ENCODE measurements around the gene GDI1. TPM values are rescaled to one million over a fixed set of nuclear protein-coding genes. Genes with fewer than 3 reads are reported as not detected.

GDI1 gene
- total RNA-seq, 4 donors from 2014 or later: 64.9 to 115 (median 73.6) TPM

GRCh38 chrX:154428176-154429171, 8.5 kb upstream of the GDI1 start, which contains the start of gene ATP6AP1:
Gene ATP6AP1, plus strand, starts transcription at chrX:154428677. Its CDS starts 16 bp downstream, at chrX:154428693.
- TF ChIP-seq POLR2A (IDR thresholded peaks at IDR 0.05) (no peak), POLR2AphosphoS5 (IDR thresholded peaks at IDR 0.05) (peak in 1 of 3 donors; percentile 73)
- WGBS: 62% methylated on average over 42 of the region's 87 CpGs
- H3K4me1 ChIP-seq: peaks cover 20% of the 10 kb centered on the region
- H3K27me3 ChIP-seq: no peaks in the 10 kb centered on the region
- DNase-seq (ENCODE audit: low spot score in 2 of 2): peak; percentile 94 to 95
- peak within 1 kb of the TSS; percentile 83 for H3K27ac ChIP-seq
- no peaks in the 10 kb centered on the region for H3K9me3 ChIP-seq
- peak within 1 kb of the TSS; percentile 69 for H3K4me3 ChIP-seq
- H3K36me3 ChIP-seq: peaks cover 15% of the 10 kb centered on the region

- peak overlapping the region; percentile 69 for H3K4me3 ChIP-seq
Measured at GRCh38 chrX:154429711-154430110, 7.2 kb upstream of the GDI1 start.

DNA sequence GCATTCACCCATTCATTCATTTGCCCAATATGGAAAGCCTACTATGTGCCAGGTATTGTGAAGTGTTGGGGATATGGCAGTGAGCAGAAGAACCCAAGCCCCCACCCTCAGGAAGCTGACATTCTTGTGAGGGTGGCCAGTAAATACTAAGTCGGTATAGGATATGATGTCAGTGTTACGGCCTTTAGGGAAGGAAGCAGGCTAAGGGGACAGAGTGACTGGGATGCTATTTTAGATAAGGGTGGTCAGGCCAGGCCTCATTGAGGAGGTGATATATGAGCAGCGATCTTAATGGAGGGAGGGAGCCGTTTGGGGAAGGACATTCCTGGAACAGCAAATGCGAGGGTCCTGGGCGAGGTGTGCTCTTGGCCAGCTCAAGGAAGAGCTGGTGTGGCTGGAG, 6.5 kb upstream of the GDI1 start:
- no peak overlapping the region for H3K4me3 ChIP-seq
- 77% methylated on average over 6 of the region's 6 CpGs for WGBS
- no peaks in the 10 kb centered on the region for H3K27me3 ChIP-seq
- H3K36me3 ChIP-seq: peaks cover 34% of the 10 kb centered on the region
- H3K4me1 ChIP-seq: peaks cover 20% of the 10 kb centered on the region
- H3K27ac ChIP-seq: no peak overlapping the region
- no peak for DNase-seq (ENCODE audit: low spot score in 2 of 2)
- no peaks in the 10 kb centered on the region for H3K9me3 ChIP-seq
- TF ChIP-seq EP300 (IDR thresholded peaks at IDR 0.05) (no peak), POLR2AphosphoS5 (IDR thresholded peaks at IDR 0.05) (no peak), POLR2A (IDR thresholded peaks at IDR 0.05) (no peak)

More at GRCh38 chrX:154429711-154430110, 7.2 kb upstream of the GDI1 start:
- H3K9me3 ChIP-seq: no peaks in the 10 kb centered on the region
- peaks cover 26% of the 10 kb centered on the region for H3K36me3 ChIP-seq
- peaks cover 20% of the 10 kb centered on the region for H3K4me1 ChIP-seq
- DNase-seq (ENCODE audit: low spot score in 2 of 2): no peak
- no peaks in the 10 kb centered on the region for H3K27me3 ChIP-seq
- H3K27ac ChIP-seq: no peak overlapping the region
- WGBS: 88% methylated on average over 2 of the region's 2 CpGs
- TF ChIP-seq EP300 (IDR thresholded peaks at IDR 0.05): no peak

- Histone ChIP-seq H3K27ac (no peak overlapping the region), H3K4me1 (peaks cover 20% of the 10 kb centered on the region), H3K9me3 (no peaks in the 10 kb centered on the region), H3K27me3 (no peaks in the 10 kb centered on the region), H3K36me3 (peaks cover 35% of the 10 kb centered on the region), H3K4me3 (no peak overlapping the region)
- 65% methylated on average over 7 of the region's 7 CpGs for WGBS
- DNase-seq (ENCODE audit: low spot score in 2 of 2): peak in 1 of 2 donors; percentile 61
- TF ChIP-seq CTCF (IDR thresholded peaks at IDR 0.05) (no peak), POLR2A (IDR thresholded peaks at IDR 0.05) (no peak), EP300 (IDR thresholded peaks at IDR 0.05) (no peak), POLR2AphosphoS5 (IDR thresholded peaks at IDR 0.05) (no peak)
Measured at GRCh38 chrX:154430916-154431315, 6.0 kb upstream of the GDI1 start.

DNA sequence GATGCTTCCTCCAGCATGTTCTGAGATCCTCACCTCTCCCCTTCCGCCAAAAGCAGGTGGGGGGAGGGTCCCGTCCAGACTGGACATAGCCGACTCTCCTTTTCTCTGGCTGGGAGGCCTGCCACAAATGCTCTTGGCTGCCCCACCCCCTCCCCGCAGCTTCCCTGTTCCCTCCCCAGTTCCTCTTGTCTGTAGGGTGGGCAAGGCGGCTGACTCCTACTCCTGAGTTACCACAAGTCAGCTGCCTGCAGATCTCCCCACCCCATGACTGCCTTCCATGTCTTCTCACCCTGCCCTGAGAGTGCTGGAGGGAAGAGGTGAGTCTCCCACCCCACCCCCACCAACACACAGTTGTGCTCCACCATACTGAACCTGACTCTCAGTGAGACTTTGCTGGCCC, 5.6 kb upstream of the GDI1 start:
- 65% methylated on average over 5 of the region's 5 CpGs for WGBS
- H3K27ac ChIP-seq: no peak overlapping the region
- H3K36me3 ChIP-seq: peaks cover 35% of the 10 kb centered on the region
- H3K27me3 ChIP-seq: no peaks in the 10 kb centered on the region
- H3K4me1 ChIP-seq: peaks cover 20% of the 10 kb centered on the region
- no peaks in the 10 kb centered on the region for H3K9me3 ChIP-seq
- DNase-seq (ENCODE audit: low spot score in 2 of 2): no peak
- TF ChIP-seq CTCF (IDR thresholded peaks at IDR 0.05): no peak
- no peak for TF ChIP-seq POLR2A (IDR thresholded peaks at IDR 0.05)
- no peak for TF ChIP-seq POLR2AphosphoS5 (IDR thresholded peaks at IDR 0.05)
- TF ChIP-seq EP300 (IDR thresholded peaks at IDR 0.05): no peak
- no peak overlapping the region for H3K4me3 ChIP-seq

- TF ChIP-seq EP300 (IDR thresholded peaks at IDR 0.05) (no peak), POLR2A (IDR thresholded peaks at IDR 0.05) (no peak), CTCF (IDR thresholded peaks at IDR 0.05) (no peak), POLR2AphosphoS5 (IDR thresholded peaks at IDR 0.05) (no peak)
- Histone ChIP-seq H3K4me3 (no peak overlapping the region), H3K27ac (no peak overlapping the region), H3K27me3 (no peaks in the 10 kb centered on the region), H3K4me1 (peaks cover 20% of the 10 kb centered on the region), H3K36me3 (peaks cover 35% of the 10 kb centered on the region), H3K9me3 (no peaks in the 10 kb centered on the region)
- no peak for DNase-seq (ENCODE audit: low spot score in 2 of 2)
- 85% methylated on average over 4 of the region's 8 CpGs for WGBS
Measured at GRCh38 chrX:154432210-154432609, 4.7 kb upstream of the GDI1 start.
